ENCODE data around the gene GLRX3.
"Not testable (repeated sequence)": the region's sequence is repeated elsewhere in the genome, so short reads cannot be mapped to it uniquely, and the experiment has no call there.

Gene GLRX3

DNA sequence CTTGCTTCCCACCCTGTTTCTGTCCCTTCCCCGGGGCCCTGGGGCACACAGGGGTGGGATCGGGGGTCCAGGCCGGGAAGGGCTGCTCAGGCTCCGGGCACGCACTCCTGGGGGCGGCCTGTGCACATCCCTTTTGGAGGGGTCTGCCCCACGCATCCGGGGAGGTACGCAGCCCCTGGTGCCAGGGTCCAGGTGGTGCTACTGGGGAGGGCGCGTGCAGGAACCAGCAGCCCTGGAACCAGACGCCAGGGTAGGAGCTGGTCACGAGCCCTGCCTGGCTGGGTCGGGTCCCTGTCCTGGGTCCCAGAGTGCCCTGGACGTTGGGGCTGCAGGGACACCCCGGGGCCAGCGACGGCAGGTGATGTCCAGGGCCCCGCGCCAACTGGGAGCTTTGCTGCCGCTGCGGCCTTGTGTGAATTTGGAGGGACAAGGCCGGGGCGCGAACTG is 53.4 kb downstream of the GLRX3 start:
- DNase-seq (ENCODE audit: low read depth), result no peak

DNA sequence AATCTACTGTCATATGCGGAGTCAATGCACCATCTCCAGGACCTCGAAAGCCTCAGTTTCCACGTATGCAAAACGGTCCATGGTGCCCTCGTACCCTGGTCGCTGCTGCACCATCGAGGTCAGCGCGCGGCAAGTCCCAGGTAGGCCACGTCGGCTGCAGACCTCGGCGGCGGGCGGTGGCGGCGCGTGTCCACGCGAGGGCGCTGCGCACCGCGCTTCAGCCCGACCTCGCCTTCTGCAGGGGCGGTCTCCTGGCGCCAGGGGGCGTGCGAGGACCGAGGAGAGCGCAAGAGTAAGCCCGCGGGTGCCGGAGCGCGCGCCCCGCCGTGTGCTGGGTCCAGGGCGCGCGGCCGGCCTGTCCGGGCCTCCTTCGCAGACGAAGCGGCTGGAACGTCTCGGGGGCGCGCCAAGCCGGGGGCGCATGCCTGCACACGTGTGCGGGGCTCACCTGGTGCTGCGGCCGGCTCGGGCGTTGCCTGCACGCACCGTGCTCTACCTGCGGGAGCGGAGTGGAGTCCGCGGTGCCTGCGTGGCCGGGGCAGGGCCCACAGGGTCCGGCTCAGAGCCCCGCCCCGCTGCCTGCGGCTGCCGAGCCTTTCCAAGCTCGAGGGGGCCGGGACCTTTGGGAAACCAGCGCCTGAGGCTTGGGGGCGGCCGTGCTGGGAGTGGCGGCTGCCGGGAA is 54.0 kb downstream of the GLRX3 start:
- DNase-seq (ENCODE audit: low read depth), result peak; percentile 88

- DNase-seq (ENCODE audit: low read depth), result no peak
These were observed 54.5 kb downstream of the GLRX3 start for GRCh38 chr10:130190737-130191115.

GRCh38 chr10:130191380-130191779 is 55.2 kb downstream of the GLRX3 start:
- no peak for DNase-seq (ENCODE audit: low read depth)

DNA sequence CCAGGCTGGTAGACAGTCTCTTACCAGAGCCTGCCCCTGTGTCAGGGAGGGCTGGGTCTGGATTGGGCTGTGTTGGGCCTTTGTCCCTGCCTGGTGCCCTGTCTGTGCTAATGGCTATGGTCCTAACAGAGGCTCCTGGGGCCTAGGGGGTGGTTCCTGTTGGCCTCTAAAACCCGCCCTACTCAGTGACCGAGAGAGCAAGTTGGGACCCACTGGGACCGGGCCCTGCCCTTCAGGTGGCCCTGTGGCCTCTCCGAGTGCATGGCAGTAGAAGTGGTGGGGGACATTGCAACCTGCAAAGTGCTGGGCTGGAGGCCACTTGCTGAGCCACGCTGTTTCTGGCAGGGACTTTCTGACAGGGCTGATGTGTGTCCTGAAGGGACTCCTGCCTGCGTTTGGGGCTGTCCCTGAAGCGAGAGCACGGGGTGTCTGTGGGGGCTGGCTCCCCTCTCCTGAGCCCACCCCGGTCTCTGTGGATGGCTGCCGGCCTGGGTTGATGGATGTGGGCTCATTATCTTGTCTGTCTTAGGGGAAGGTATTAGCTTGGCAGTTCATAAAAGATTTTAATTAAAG is 56.2 kb downstream of the GLRX3 start:
- DNase-seq (ENCODE audit: low read depth), result no peak

GRCh38 chr10:130193033-130193432 is 56.8 kb downstream of the GLRX3 start:
- DNase-seq (ENCODE audit: low read depth), result no peak

DNA sequence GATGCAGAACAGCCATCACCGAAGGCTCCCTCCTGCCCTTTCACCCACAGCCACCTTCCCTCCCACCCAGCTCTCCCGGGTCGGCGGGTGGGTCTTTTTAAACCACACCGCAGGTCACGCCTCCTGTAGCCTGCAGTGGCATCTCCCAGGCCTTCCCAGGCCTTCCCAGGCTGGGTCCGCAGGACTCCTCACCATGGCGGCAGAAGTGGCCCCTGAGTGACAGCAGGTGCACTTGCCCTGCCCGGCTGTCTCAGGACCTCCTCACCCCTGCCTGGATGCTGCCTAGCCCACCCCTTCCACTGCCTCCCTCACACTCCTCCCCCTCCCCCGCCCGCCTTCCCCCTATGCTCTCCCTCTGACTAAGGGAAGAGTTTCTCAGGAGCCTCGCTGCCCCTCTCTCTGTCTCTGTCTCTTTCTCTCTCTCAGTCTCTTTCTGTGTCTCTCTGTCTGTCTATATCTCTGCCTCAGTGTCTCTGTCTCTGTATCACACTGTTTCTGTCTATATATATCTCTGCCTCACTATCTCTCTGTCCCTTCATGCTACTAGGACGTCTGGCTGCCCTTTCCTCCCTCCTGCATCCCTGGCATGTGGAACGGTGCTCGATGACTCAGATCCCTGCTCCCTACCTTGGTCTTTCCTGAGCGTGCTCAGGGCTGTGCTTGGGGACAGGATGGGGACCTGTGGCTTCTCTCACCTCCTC is 57.5 kb downstream of the GLRX3 start:
- DNase-seq (ENCODE audit: low read depth), result no peak

DNA sequence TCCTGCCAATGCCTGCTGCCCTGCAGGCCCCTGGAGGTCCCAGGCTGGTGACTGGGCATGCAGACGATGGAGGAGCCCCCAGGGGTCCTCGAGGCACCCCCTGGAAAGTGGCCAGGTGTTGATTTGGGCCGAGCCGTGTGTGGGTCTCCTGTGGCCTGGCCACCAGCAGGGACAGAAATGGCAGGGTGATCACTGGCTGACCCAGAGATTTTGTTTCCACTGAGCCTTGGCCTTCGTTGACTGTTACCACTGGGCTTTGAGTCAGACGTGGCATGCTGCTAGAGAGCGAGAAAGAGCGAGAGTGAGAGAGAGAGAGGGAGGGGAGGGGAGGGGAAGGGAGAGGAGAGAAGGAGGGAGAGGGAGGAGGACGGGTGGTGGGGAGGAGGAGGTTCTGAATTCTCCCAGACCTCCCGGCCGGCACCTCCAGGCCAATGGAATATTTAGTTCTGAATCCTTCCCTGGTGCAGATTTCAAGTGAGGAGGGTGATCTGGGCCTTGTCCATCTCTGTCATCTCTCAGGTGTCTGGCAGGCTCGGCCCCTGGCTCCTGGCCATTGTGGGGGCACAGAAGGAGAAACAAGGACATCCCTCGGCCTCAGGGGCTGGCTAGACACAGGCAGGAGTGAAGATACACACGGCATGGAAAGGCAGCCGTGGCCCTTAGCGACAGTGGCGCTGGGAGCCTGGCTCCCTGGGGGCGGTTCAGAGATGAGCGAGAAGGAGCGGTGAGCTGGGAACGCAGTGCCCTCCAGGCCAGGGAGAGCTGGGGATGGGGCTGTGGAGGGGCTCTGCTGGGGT is 58.2 kb downstream of the GLRX3 start:
- no peak for DNase-seq (ENCODE audit: low read depth)

- DNase-seq (ENCODE audit: low read depth), result no peak
These were observed 58.9 kb downstream of the GLRX3 start for GRCh38 chr10:130194991-130195645.

GRCh38 chr10:130195746-130196294 is 59.6 kb downstream of the GLRX3 start:
- no peak for DNase-seq (ENCODE audit: low read depth)

- no peak for DNase-seq (ENCODE audit: low read depth)
These were observed 60.6 kb downstream of the GLRX3 start for GRCh38 chr10:130196511-130197487.

GRCh38 chr10:130198651-130199050 is 62.5 kb downstream of the GLRX3 start:
- no peak for DNase-seq (ENCODE audit: low read depth)

DNA sequence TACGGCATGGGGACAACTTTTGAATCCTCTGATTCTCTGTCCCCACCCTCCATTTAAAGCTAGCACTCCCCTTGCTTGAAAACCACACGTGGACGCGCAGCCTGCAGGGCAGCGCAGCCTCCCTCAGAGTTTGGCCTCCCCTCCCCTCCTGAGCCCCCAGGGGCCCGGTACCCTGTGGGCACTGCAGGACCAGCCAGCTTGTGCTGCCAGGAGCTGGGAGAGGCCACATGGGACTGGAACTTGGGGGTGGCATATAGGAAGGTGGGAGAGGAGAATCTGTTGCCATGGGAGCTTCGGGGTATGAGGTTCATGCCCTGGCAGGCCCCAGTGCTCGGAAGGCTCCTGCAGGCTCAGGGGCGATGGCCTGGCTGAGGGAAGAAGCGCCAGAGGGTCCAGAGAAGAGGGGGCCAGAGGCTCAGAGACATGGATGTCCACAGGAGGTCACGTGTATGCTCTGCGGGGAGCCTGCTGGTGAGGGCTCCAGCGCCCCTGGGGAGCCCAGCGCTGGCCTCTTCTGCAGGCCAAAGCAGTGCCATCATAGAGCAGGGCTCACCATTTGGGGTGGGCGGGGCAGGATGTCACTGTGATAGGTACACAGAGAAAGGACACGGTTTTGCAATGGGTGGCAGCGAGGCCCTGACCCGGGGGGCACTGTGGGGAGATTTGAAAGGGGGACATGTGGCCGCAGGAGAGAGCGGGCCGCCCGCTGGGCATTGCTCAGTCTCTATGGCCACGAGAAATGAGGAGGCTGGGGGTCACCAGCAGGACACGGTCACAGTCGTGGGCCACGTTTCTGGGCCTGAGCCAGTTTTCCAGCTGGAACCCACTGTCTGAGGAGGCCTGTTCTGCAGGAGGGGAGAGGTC is 64.2 kb downstream of the GLRX3 start:
- no peak for DNase-seq (ENCODE audit: low read depth)

- DNase-seq (ENCODE audit: low read depth), result no peak
These were observed 64.8 kb downstream of the GLRX3 start for GRCh38 chr10:130201043-130201380.

- not testable (repeated sequence) for DNase-seq (ENCODE audit: low read depth)
These were observed 66.0 kb downstream of the GLRX3 start for GRCh38 chr10:130202150-130202549.

DNA sequence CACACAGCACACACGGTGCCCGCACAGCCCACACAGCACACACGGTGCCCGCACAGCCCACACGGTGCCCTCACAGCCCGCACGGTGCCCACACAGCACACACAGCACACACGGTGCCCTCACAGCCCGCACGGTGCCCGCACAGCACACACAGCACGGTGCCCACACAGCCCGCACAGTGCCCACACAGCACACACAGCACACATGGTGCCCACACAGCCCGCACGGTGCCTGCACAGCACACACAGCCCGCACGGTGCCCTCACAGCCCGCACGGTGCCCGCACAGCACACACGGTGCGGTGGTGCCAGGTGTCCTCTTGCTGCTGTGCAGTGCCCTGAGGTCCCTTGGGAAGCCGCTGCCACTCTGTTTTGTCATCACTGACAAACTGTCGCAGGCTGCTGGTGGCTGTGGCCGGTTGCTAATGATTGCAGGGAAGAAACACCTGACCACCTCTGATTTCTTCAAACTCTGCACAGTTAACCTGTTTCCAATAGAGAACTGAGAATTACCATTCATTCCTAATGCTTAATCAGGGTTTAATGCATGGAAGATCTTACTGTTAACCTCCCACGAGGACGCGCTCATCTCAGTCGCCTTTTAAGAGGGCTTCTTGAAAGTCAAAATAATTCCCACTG is 66.9 kb downstream of the GLRX3 start:
- no peak for DNase-seq (ENCODE audit: low read depth)

- no peak for DNase-seq (ENCODE audit: low read depth)
These were observed 67.4 kb downstream of the GLRX3 start for GRCh38 chr10:130203626-130204025.

- DNase-seq (ENCODE audit: low read depth), result no peak
These were observed 70.1 kb downstream of the GLRX3 start for GRCh38 chr10:130206216-130206737.

GRCh38 chr10:130207205-130207604 is 71.0 kb downstream of the GLRX3 start:
- no peak for DNase-seq (ENCODE audit: low read depth)

Data from stimulated activated CD8-positive, alpha-beta memory T cell treated with anti-CD3 and anti-CD28 coated beads, Interleukin-12 subunit alpha, Interleukin-12 subunit beta, amount 100 ng/mL, for 1 hour (primary cell).